ENCODE measurements around the gene TUBB4B. TPM values are rescaled to one million over a fixed set of nuclear protein-coding genes. Genes with fewer than 3 reads are reported as not detected.

The TUBB4B gene
- total RNA-seq, 1 donor from 2014 or later, result 134 TPM

GRCh38 chr9:137199411-137200121 lies 41.5 kb upstream of the TUBB4B start:
- no peak for DNase-seq (ENCODE audit: low spot score)
- no peaks in the 10 kb centered on the region for H3K9me3 Mint-ChIP-seq (ENCODE audit: unreplicated experiment)

GRCh38 chr9:137200311-137201204 lies 40.5 kb upstream of the TUBB4B start, which contains the start of gene TPRN:
TPRN (minus strand) TSS chr9:137200741; CDS start chr9:137200711, 30 bp downstream.
- TF ChIP-seq, protein P1, sequence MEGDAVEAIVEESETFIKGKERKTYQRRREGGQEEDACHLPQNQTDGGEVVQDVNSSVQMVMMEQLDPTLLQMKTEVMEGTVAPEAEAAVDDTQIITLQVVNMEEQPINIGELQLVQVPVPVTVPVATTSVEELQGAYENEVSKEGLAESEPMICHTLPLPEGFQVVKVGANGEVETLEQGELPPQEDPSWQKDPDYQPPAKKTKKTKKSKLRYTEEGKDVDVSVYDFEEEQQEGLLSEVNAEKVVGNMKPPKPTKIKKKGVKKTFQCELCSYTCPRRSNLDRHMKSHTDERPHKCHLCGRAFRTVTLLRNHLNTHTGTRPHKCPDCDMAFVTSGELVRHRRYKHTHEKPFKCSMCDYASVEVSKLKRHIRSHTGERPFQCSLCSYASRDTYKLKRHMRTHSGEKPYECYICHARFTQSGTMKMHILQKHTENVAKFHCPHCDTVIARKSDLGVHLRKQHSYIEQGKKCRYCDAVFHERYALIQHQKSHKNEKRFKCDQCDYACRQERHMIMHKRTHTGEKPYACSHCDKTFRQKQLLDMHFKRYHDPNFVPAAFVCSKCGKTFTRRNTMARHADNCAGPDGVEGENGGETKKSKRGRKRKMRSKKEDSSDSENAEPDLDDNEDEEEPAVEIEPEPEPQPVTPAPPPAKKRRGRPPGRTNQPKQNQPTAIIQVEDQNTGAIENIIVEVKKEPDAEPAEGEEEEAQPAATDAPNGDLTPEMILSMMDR (IDR thresholded peaks at IDR 0.05; ENCODE audit: unreplicated experiment), result no peak
- peak; percentile 98 for DNase-seq (ENCODE audit: low spot score)
- Mint-ChIP-seq H3K9me3 (ENCODE audit: unreplicated experiment) (no peaks in the 10 kb centered on the region), H3K4me1 (ENCODE audit: unreplicated experiment) (peaks cover 2% of the 10 kb centered on the region), H3K4me3 (ENCODE audit: unreplicated experiment) (peak within 1 kb of the TSS; percentile 88), H3K27me3 (ENCODE audit: unreplicated experiment) (peaks cover 10% of the 10 kb centered on the region), H3K27ac (ENCODE audit: unreplicated experiment) (no peak within 1 kb of the TSS), H3K36me3 (ENCODE audit: low read depth, unreplicated experiment) (no peaks in the 10 kb centered on the region)

More at GRCh38 chr9:137199411-137200121, 41.5 kb upstream of the TUBB4B start:
- no peak overlapping the region for H3K27ac Mint-ChIP-seq (ENCODE audit: unreplicated experiment)
- H3K4me1 Mint-ChIP-seq (ENCODE audit: unreplicated experiment), result peaks cover 2% of the 10 kb centered on the region
- H3K27me3 Mint-ChIP-seq (ENCODE audit: unreplicated experiment), result peaks cover 9% of the 10 kb centered on the region
- H3K4me3 Mint-ChIP-seq (ENCODE audit: unreplicated experiment), result peak overlapping the region; percentile 88
- no peaks in the 10 kb centered on the region for H3K36me3 Mint-ChIP-seq (ENCODE audit: low read depth, unreplicated experiment)
- TF ChIP-seq, protein P1 (IDR thresholded peaks at IDR 0.05; ENCODE audit: unreplicated experiment), result no peak

DNA sequence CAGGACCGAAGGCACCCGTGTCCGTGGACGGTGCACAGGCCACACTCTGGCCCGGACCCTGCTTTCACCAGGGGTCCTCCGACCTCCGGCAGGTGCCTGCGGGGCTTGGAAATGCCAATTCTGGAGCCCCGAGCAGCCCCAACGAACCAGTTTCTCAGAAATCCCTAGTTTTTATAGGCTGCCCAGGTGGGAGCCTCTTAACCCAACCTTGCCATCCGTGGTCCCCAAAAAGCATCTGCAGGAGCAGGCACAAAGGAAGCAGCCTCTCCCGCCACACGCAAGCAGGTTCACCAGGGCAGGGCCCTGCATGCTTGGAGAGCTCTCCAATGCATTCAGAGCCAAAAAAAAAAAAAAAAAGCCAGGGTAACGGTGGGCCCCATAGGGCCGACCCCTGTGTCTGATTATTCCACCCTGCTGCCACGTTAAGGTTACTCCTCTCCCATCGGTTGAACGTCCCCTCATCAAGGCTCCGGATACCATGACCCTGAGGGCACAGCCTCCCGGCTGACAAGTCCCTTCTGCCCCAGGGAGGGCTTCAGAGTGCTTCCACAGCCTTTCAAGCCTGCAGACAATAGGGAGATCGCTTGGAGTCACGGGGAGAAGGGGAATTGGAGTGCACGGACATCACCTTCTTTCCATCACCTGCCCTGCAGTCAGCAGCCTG lies 39.8 kb upstream of the TUBB4B start:
- DNase-seq (ENCODE audit: low spot score), result no peak

DNA sequence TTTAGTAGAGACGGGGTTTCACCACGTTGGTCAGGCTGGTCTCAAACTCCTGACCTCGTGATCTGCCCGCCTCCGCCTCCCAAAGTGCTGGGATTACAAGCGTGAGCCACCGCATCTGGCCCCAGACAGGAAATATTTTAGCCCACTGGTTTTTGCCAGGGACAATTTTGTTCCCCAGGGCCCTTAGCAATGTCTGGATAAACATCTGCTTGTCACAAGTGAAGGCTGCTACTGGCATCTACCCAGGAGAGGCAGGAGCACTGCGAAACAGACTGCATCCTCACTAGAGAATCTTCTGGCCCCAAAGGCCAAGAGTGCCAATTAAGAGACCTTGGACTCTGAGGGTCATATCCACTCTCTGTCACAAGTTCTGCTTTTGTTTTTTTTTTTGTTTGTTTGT lies 38.1 kb upstream of the TUBB4B start:
- Mint-ChIP-seq H3K9me3 (ENCODE audit: unreplicated experiment) (no peaks in the 10 kb centered on the region), H3K4me3 (ENCODE audit: unreplicated experiment) (no peak overlapping the region), H3K4me1 (ENCODE audit: unreplicated experiment) (peaks cover 21% of the 10 kb centered on the region), H3K27ac (ENCODE audit: unreplicated experiment) (no peak overlapping the region), H3K36me3 (ENCODE audit: low read depth, unreplicated experiment) (peaks cover 12% of the 10 kb centered on the region), H3K27me3 (ENCODE audit: unreplicated experiment) (peaks cover 8% of the 10 kb centered on the region)
- DNase-seq (ENCODE audit: low spot score), result no peak
- TF ChIP-seq, protein P1 (IDR thresholded peaks at IDR 0.05; ENCODE audit: unreplicated experiment), result no peak

More for the DNA sequence above, 39.8 kb upstream of the TUBB4B start:
- H3K27ac Mint-ChIP-seq (ENCODE audit: unreplicated experiment), result no peak overlapping the region
- no peaks in the 10 kb centered on the region for H3K36me3 Mint-ChIP-seq (ENCODE audit: low read depth, unreplicated experiment)
- H3K9me3 Mint-ChIP-seq (ENCODE audit: unreplicated experiment), result no peaks in the 10 kb centered on the region
- peaks cover 10% of the 10 kb centered on the region for H3K27me3 Mint-ChIP-seq (ENCODE audit: unreplicated experiment)
- H3K4me1 Mint-ChIP-seq (ENCODE audit: unreplicated experiment), result peaks cover 8% of the 10 kb centered on the region
- TF ChIP-seq, protein P1 (IDR thresholded peaks at IDR 0.05; ENCODE audit: unreplicated experiment), result no peak
- peak overlapping the region; percentile 77 for H3K4me3 Mint-ChIP-seq (ENCODE audit: unreplicated experiment)

Data from endothelial cell (in vitro differentiated cells).